H1 (cell line): Measurements from ENCODE around the gene THAP4. TPM values are rescaled to one million over a fixed set of nuclear protein-coding genes. Genes with fewer than 3 reads are reported as not detected.

ENCODE experiments used
- CTCF ChIA-PET: fragments of 300-600 bp; sonication (Branson Sonifier 250); formaldehyde crosslinking; loops from one replicate; lab custom pipeline; 2021; ENCODE audit not compliant: partially characterized antibody; lab: Charles Lee
- POLR2A ChIA-PET: fragments of 300-600 bp; sonication (Branson Sonifier 250); formaldehyde crosslinking; loops from one replicate; lab custom pipeline; 2021; ENCODE audit warnings: inconsistent platforms; ENCODE audit not compliant: partially characterized antibody; lab: Charles Lee
- DNase-seq, 2 experiments: peaks; one replicate each; pipeline versions ENCODE4 v3.0.0 to v3.0.0-alpha.2; 2010 to 2022; ENCODE audit warnings: low spot score in 2 of 2, low read depth in 1 of 2, mixed read lengths in 1 of 2
- FAIRE-seq: peaks from 2 replicates; lab custom pipeline; 2011; peaks lifted over from hg19 to GRCh38; lab: Jason Lieb, UNC
- H2AFZ ChIP-seq: 2 replicates; pipeline ENCODE4 v1.8.1; 2012; ENCODE audit warnings: low read length, inconsistent platforms
- H2AK5ac ChIP-seq: 2 replicates; pipeline ENCODE4 v1.6.1; 2013; ENCODE audit warnings: low read depth, low read length
- H2BK120ac ChIP-seq: replicated peaks from 2 replicates; pipeline ENCODE3; 2013; ENCODE audit warnings: low read depth, low read length, inconsistent platforms
- H2BK12ac ChIP-seq: 2 replicates; pipeline ENCODE4 v1.6.1; 2013; ENCODE audit warnings: low read depth, low read length
- H2BK15ac ChIP-seq: 2 replicates; pipeline ENCODE4 v1.6.1; 2013; ENCODE audit warnings: low read length
- H2BK20ac ChIP-seq: 2 replicates; pipeline ENCODE4 v1.6.1; 2013; ENCODE audit warnings: low read length
- H2BK5ac ChIP-seq: 2 replicates; pipeline ENCODE4 v1.6.1; 2013; ENCODE audit warnings: low read depth, low read length
- H3K14ac ChIP-seq: 2 replicates; pipeline ENCODE4 v1.6.1; 2013; ENCODE audit warnings: inconsistent platforms; ENCODE audit not compliant: insufficient read length
- H3K18ac ChIP-seq: 2 replicates; pipeline ENCODE4 v1.6.1; 2013; ENCODE audit warnings: low read length; ENCODE audit errors: extremely low read depth
- H3K23ac ChIP-seq: 2 replicates; pipeline ENCODE4 v1.6.1; 2013; ENCODE audit warnings: inconsistent platforms; ENCODE audit not compliant: insufficient read length
- H3K23me2 ChIP-seq: 2 replicates; pipeline ENCODE4 v1.6.1; 2013; ENCODE audit warnings: low read depth, low read length
- H3K27ac ChIP-seq: 2 replicates; pipeline ENCODE4 v1.6.1; 2011; ENCODE audit warnings: low read depth, low read length, inconsistent platforms
- H3K27me3 ChIP-seq, 4 experiments: replicated peaks in 1 of 4; 1 replicate in 1 of 4; 2 replicates in 3 of 4; pipeline versions ENCODE4 v1.6.1 to v1.8.1; 2011 to 2013; ENCODE audit warnings: low read length in 3 of 4, mild to moderate bottlenecking in 3 of 4, inconsistent platforms in 2 of 4, mixed read lengths in 2 of 4, moderate library complexity in 1 of 4; ENCODE audit not compliant: control insufficient read depth in 3 of 4, insufficient read depth in 3 of 4; ENCODE audit errors: extremely low read depth in 1 of 4
- H3K36me3 ChIP-seq, 4 experiments: 2 replicates each; pipeline versions ENCODE4 v1.6.1 to v1.8.1; 2011 to 2013; ENCODE audit warnings: mild to moderate bottlenecking in 4 of 4, low read length in 3 of 4, moderate library complexity in 2 of 4, control low read depth in 1 of 4, inconsistent platforms in 1 of 4; ENCODE audit not compliant: insufficient read depth in 4 of 4, control insufficient read depth in 2 of 4
- H3K4ac ChIP-seq: replicated peaks from 2 replicates; pipeline ENCODE3; 2013; ENCODE audit warnings: low read length, low read depth, mixed read lengths, inconsistent platforms; ENCODE audit not compliant: insufficient read length
- H3K4me1 ChIP-seq, 4 experiments: replicated peaks in 1 of 4; 1 replicate in 1 of 4; 2 replicates in 3 of 4; pipeline versions ENCODE4 v1.6.1 to v1.8.1; 2011 to 2013; ENCODE audit warnings: low read length in 3 of 4, inconsistent platforms in 2 of 4, mixed read lengths in 1 of 4; ENCODE audit not compliant: insufficient read depth in 4 of 4, control insufficient read depth in 3 of 4
- H3K4me2 ChIP-seq, 2 experiments: 2 replicates each; pipeline versions ENCODE4 v1.6.1 to v1.8.1; 2011 to 2013; ENCODE audit warnings: low read depth in 2 of 2, low read length in 2 of 2, control low read depth in 1 of 2, inconsistent platforms in 1 of 2, mild to moderate bottlenecking in 1 of 2; ENCODE audit not compliant: insufficient read depth in 1 of 2
- H3K4me3 ChIP-seq, 4 experiments: fragments of 200-600, 300-600 bp in 1 of 4; sonication (generic), shearing (Covaris generic), sonication (Bioruptor Twin) in 1 of 4; 2 replicates each; pipeline versions ENCODE4 v1.5.1 to v1.8.1; 2011 to 2016; ENCODE audit warnings: low read length in 4 of 4, low read depth in 3 of 4, control low read depth in 2 of 4, inconsistent platforms in 2 of 4, mild to moderate bottlenecking in 2 of 4, mixed read lengths in 1 of 4, moderate library complexity in 1 of 4; ENCODE audit not compliant: insufficient read depth in 2 of 4; ENCODE audit errors: extremely low read depth in 1 of 4
- H3K56ac ChIP-seq: replicated peaks from 2 replicates; pipeline ENCODE3; 2013; ENCODE audit warnings: low read depth, mild to moderate bottlenecking, mixed read lengths, low read length, inconsistent platforms; ENCODE audit not compliant: insufficient read length
- H3K79me1 ChIP-seq: 2 replicates; pipeline ENCODE4 v1.6.1; 2013; ENCODE audit warnings: low read depth, low read length, control low read depth
- H3K79me2 ChIP-seq, 2 experiments: 2 replicates each; pipeline versions ENCODE4 v1.6.1 to v1.8.1; 2012 to 2013; ENCODE audit warnings: low read length in 2 of 2, mild to moderate bottlenecking in 2 of 2, inconsistent platforms in 1 of 2; ENCODE audit not compliant: insufficient read depth in 2 of 2, control insufficient read depth in 1 of 2
- H3K9ac ChIP-seq, 4 experiments: replicated peaks in 1 of 4; 1 replicate in 1 of 4; 2 replicates in 3 of 4; pipeline versions ENCODE4 v1.6.1 to v1.8.1; 2011 to 2013; ENCODE audit warnings: low read depth in 3 of 4, low read length in 3 of 4, control low read depth in 2 of 4, mild to moderate bottlenecking in 2 of 4, moderate library complexity in 2 of 4, inconsistent platforms in 1 of 4; ENCODE audit errors: extremely low read depth in 1 of 4
- H3K9me3 ChIP-seq, 2 experiments: 2 replicates each; pipeline versions ENCODE4 v1.6.1 to v1.8.1; 2012 to 2013; ENCODE audit warnings: mild to moderate bottlenecking in 2 of 2, moderate library complexity in 2 of 2, control low read depth in 1 of 2, inconsistent platforms in 1 of 2, low read depth in 1 of 2, low read length in 1 of 2, mixed read lengths in 1 of 2; ENCODE audit not compliant: insufficient read depth in 2 of 2
- H4K20me1 ChIP-seq, 2 experiments: replicated peaks in 1 of 2; 2 replicates each; pipeline versions ENCODE3 to v1.8.1; 2011 to 2013; ENCODE audit warnings: inconsistent platforms in 2 of 2, low read length in 2 of 2, mild to moderate bottlenecking in 1 of 2; ENCODE audit not compliant: insufficient read depth in 2 of 2, control insufficient read depth in 1 of 2
- H4K5ac ChIP-seq: 2 replicates; pipeline ENCODE4 v1.6.1; 2013; ENCODE audit warnings: low read length, low read depth, mixed read lengths, inconsistent platforms; ENCODE audit not compliant: insufficient read length
- H4K8ac ChIP-seq: 2 replicates; pipeline ENCODE4 v1.8.0; 2013; ENCODE audit warnings: mild to moderate bottlenecking, moderate library complexity, low read length, inconsistent platforms; ENCODE audit not compliant: insufficient read depth; ENCODE audit errors: extremely low read depth
- H4K91ac ChIP-seq: replicated peaks from 2 replicates; pipeline ENCODE3; 2013; ENCODE audit warnings: low read length, mixed read lengths, inconsistent platforms; ENCODE audit not compliant: insufficient read length
- ASH2L ChIP-seq: fragments of 200-600, 300-600 bp; sonication (generic); IDR thresholded peaks from one replicate; pipeline ENCODE4 v1.7.1; 2017; ENCODE audit warnings: low read length
- CBX8 ChIP-seq: fragments of 300-800, 300-1000 bp; sonication (generic); IDR thresholded peaks from 2 replicates; pipeline ENCODE4 v1.7.1; 2016; ENCODE audit warnings: low read depth, low read length, borderline replicate concordance
- JUN ChIP-seq: IDR thresholded peaks from 2 replicates; pipeline ENCODE4 v1.6.1; 2011; ENCODE audit warnings: low read depth, mild to moderate bottlenecking, improper control_type of control experiment, low read length
- PHF8 ChIP-seq: fragments of 200-600 bp; sonication (generic); conservative IDR thresholded peaks from 2 replicates; pipeline ENCODE4 v1.7.1; 2012; ENCODE audit warnings: low read depth, mild to moderate bottlenecking, inconsistent platforms, low read length, moderate library complexity
- POLR2AphosphoS5 ChIP-seq: IDR thresholded peaks from 2 replicates; pipeline ENCODE4 v1.6.1; 2011; ENCODE audit warnings: low read depth, low read length
- RFX5 ChIP-seq: IDR thresholded peaks from 2 replicates; pipeline ENCODE4 v1.6.1; 2011; ENCODE audit warnings: low read depth, low read length, improper control_type of control experiment, borderline replicate concordance
- RXRA ChIP-seq: IDR thresholded peaks from 2 replicates; pipeline ENCODE4 v1.6.1; 2011; ENCODE audit warnings: low read depth, mild to moderate bottlenecking, low read length, moderate library complexity; ENCODE audit not compliant: insufficient read depth
- SAP30 ChIP-seq: fragments of 300-600 bp; sonication (generic); IDR thresholded peaks from 2 replicates; pipeline ENCODE4 v1.7.1; 2012; ENCODE audit warnings: low read length, moderate library complexity, mild to moderate bottlenecking, inconsistent platforms; ENCODE audit not compliant: insufficient read depth, insufficient replicate concordance
- SP1 ChIP-seq: IDR thresholded peaks from 2 replicates; pipeline ENCODE4 v1.6.1; 2011; ENCODE audit warnings: low read depth, low read length
- ZNF274 ChIP-seq: IDR thresholded peaks from 2 replicates; pipeline ENCODE4 v1.7.0; 2012; ENCODE audit warnings: low read length, borderline replicate concordance; ENCODE audit errors: extremely low read depth
- WGBS, 2 experiments: shearing (Covaris generic) in 1 of 2; methylation state at CpG; one replicate each; pipeline versions ENCODE4 v1.1.6 to v1.1.7; 2013 to 2015; ENCODE audit warnings: low lambda C conversion rate in 2 of 2, mixed read lengths in 2 of 2, inconsistent platforms in 1 of 2, low coverage in 1 of 2, missing lambda C conversion rate in 1 of 2; ENCODE audit not compliant: insufficient replicate concordance in 2 of 2, insufficient coverage in 1 of 2, insufficient read length in 1 of 2; ENCODE audit errors: extremely low coverage in 1 of 2, missing lambda C conversion rate in 1 of 2; 5-methylcytosine and 5-hydroxymethylcytosine counted together
- polyA plus RNA-seq, 7 experiments: library from polyadenylated mRNA; depleted of rRNA in 3 of 7; stranded (reverse) in 5 of 7; unstranded in 2 of 7; fragments of >200 nt in 5 of 7; fragments of 200-250 nt in 2 of 7; gene quantifications; 1 replicate in 5 of 7; 2 replicates in 1 of 7; 4 replicates in 1 of 7; pipeline versions ENCODE4 v1.2.1 to v1.2.3, GENCODE V29; 2011 to 2013; ENCODE audit warnings: missing spikeins in 2 of 7, mixed read lengths in 2 of 7
- total RNA-seq: library from RNA; stranded (reverse); fragmentation: NEBNext Ultra II Directional; extraction: Animal tissue kit (Norgen Biotek cat#: 25700); gene quantifications from 2 replicates; pipeline ENCODE4 v1.2.1, GENCODE V29; 2021

The THAP4 gene
- total and polyA plus RNA-seq, 2 of the 8 experiments (the other 6 are each of a cell fraction or from before 2014, with no cell fraction given) = 78.9 to 83.6 TPM

GRCh38 chr2:241655516-241656189 is 18.7 kb upstream of the THAP4 start:
- H4K8ac ChIP-seq = no peak overlapping the region
- H3K4me1 ChIP-seq = peaks cover 0 to 2% (median 0%) of the 10 kb centered on the region in 4 experiments; a peak in 1 of 7 replicates
- peaks cover 0 to 12% of the 10 kb centered on the region in 2 experiments; a peak in 2 of 4 replicates for H3K79me2 ChIP-seq
- H3K9me3 ChIP-seq = no peaks in the 10 kb centered on the region
- peaks cover 8 to 56% (median 32%) of the 10 kb centered on the region in 4 experiments for H3K36me3 ChIP-seq
- TF ChIP-seq ZNF274 (no peak), RXRA (no peak), CBX8 (no peak), SAP30 (no peak), SP1 (no peak), RFX5 (no peak), ASH2L (no peak), POLR2AphosphoS5 (no peak), PHF8 (no peak), JUN (no peak)
- H2AFZ ChIP-seq = no peak overlapping the region
- no peak overlapping the region for H3K14ac ChIP-seq
- no peak overlapping the region for H3K23ac ChIP-seq
- no peaks in the 10 kb centered on the region for H3K27me3 ChIP-seq
- H3K27ac ChIP-seq = no peak overlapping the region
- H2BK12ac ChIP-seq = no peak overlapping the region
- ChIA-PET POLR2A (interaction anchor here (1.0 kb wide), 1 partner anchor 9 kb away, joined by 3 read pairs; no protein-coding TSS in a partner anchor), CTCF (interaction anchor here (2.0 kb wide), 1 partner anchor 20 kb away, joined by 5 read pairs; no protein-coding TSS in a partner anchor)
- no peaks in the 10 kb centered on the region for H3K23me2 ChIP-seq
- no peak overlapping the region for H2BK20ac ChIP-seq
- no peak overlapping the region for H2BK120ac ChIP-seq
- FAIRE-seq (no peak), DNase-seq (no peak)
- no peak overlapping the region for H3K9ac ChIP-seq
- H2BK5ac ChIP-seq = no peak overlapping the region
- 93% methylated on average over 17 of the region's 17 CpGs; no CpG with 5 or more reads in 1 of the 2 experiments for WGBS, 2 experiments
- H4K5ac ChIP-seq = no peak overlapping the region
- H4K20me1 ChIP-seq = peaks cover 16 to 23% of the 10 kb centered on the region in 2 experiments
- no peak overlapping the region for H3K4ac ChIP-seq
- no peak overlapping the region for H3K56ac ChIP-seq
- no peak overlapping the region for H3K4me2 ChIP-seq
- H2AK5ac ChIP-seq = no peak overlapping the region
- H3K18ac ChIP-seq = no peak overlapping the region
- no peaks in the 10 kb centered on the region; the same call in 1 of the 2 replicates for H3K79me1 ChIP-seq
- H2BK15ac ChIP-seq = no peak overlapping the region
- H4K91ac ChIP-seq = no peak overlapping the region
- H3K4me3 ChIP-seq = no peak overlapping the region
